Ectodermal cell (in vitro differentiated cells): ENCODE results near the gene POC1A.

Experiments used
- H3K27ac ChIP-seq: 2 replicates; pipeline ENCODE4 v1.7.0; 2013; ENCODE audit warnings: mild to moderate bottlenecking, low read depth, low read length; ENCODE audit not compliant: insufficient read depth, poor library complexity, severe bottlenecking
- H3K27me3 ChIP-seq: 2 replicates; pipeline ENCODE4 v1.7.0; 2013; ENCODE audit warnings: mild to moderate bottlenecking, low read length; ENCODE audit not compliant: insufficient read depth, control insufficient read depth, poor library complexity, severe bottlenecking
- H3K36me3 ChIP-seq: one replicate; pipeline ENCODE4 v1.7.0; 2013; ENCODE audit warnings: low read length; ENCODE audit not compliant: control insufficient read depth, insufficient read depth
- H3K4me1 ChIP-seq: one replicate; pipeline ENCODE4 v1.7.0; 2013; ENCODE audit warnings: low read length; ENCODE audit not compliant: control insufficient read depth, insufficient read depth
- H3K4me3 ChIP-seq: 2 replicates; pipeline ENCODE4 v1.7.0; 2013; ENCODE audit warnings: low read depth, low read length, control low read depth; ENCODE audit not compliant: insufficient read depth
- H3K9me3 ChIP-seq: 2 replicates; pipeline ENCODE4 v1.7.0; 2013; ENCODE audit warnings: mild to moderate bottlenecking, low read length, moderate library complexity; ENCODE audit not compliant: control insufficient read depth
- WGBS, 2 experiments: methylation state at CpG; one replicate each; pipeline ENCODE4 v1.1.7; 2013; ENCODE audit warnings: missing lambda C conversion rate in 2 of 2; 5-methylcytosine and 5-hydroxymethylcytosine counted together

The POC1A gene

GRCh38 chr3:52195823-52196331 is 41.7 kb upstream of the POC1A start:
- Histone ChIP-seq H3K27ac (no peak overlapping the region), H3K36me3 (no peaks in the 10 kb centered on the region), H3K27me3 (no peaks in the 10 kb centered on the region), H3K9me3 (no peaks in the 10 kb centered on the region), H3K4me3 (no peak overlapping the region), H3K4me1 (peaks cover 17% of the 10 kb centered on the region)
- WGBS, 2 experiments = 90 to 93% methylated on average over 10 of the region's 10 CpGs

GRCh38 chr3:52195291-52195597 is 41.0 kb upstream of the POC1A start:
- Histone ChIP-seq H3K9me3 (no peaks in the 10 kb centered on the region), H3K27me3 (no peaks in the 10 kb centered on the region), H3K36me3 (no peaks in the 10 kb centered on the region), H3K4me1 (peaks cover 21% of the 10 kb centered on the region), H3K4me3 (no peak overlapping the region), H3K27ac (no peak overlapping the region)
- 87 to 93% methylated on average over 3 of the region's 3 CpGs for WGBS, 2 experiments

DNA sequence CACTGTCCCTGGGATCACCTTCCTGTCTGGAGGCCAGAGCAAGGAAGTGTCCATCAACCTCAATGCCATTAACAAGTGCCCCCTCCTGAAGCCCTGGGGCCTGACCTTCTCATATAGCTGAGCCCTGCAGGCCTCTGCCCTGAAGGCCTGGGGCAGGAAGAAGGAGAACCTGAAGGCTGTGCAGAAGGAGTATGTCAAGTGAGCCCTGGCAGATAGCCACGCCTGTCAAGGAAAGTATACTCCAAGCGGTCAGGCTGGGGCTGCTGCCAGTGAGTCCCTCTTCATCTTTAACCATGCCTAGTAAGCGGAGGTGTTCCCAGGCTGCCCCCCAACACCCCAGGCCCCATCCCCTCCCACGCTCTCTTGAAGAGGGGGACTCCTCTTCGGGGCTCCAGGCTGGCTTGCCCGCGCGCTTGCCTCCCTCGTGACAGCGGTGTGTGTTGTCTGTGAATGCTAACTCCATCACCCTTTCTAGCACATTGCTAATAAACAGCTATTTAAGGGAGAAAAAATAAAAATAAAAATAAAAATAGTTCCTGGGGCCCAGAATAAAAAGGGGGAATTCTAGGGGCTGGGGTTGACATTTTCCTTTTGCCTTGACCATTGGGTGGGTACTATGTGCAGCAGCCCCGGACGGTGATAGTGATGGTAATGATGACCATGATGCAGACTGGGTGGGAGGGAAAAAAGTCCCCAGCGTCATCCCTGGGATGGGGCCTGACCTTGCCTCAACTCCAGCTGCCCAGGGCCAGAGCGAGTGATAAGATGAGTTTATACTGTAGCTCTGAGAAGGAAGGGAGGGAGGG is 40.5 kb upstream of the POC1A start:
- Histone ChIP-seq H3K4me3 (no peak overlapping the region), H3K9me3 (no peaks in the 10 kb centered on the region), H3K4me1 (peaks cover 21% of the 10 kb centered on the region), H3K27me3 (no peaks in the 10 kb centered on the region), H3K27ac (no peak overlapping the region), H3K36me3 (no peaks in the 10 kb centered on the region)
- WGBS, 2 experiments = 88 to 91% methylated on average over 14 of the region's 14 CpGs

DNA sequence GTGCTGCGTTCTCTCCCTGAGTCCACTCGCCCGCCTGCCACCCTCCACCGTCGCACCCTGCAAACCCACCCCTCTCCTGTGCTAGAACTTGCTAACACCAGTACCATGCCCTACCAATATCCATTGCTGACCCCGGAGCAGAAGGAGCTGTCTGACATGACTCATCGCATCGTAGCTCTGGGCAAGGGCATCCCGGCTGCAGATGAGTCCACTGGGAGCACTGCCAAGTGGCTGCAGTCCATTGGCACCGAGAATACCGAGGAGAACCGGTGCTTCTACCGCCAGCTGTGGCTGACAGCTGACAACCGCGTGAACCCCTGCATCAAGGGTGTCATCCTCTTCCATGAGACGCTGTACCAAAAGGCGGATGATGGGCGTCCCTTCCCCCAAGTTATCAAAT is 38.8 kb upstream of the POC1A start:
- Histone ChIP-seq H3K4me3 (no peak overlapping the region), H3K4me1 (peaks cover 13% of the 10 kb centered on the region), H3K27me3 (no peaks in the 10 kb centered on the region), H3K9me3 (no peaks in the 10 kb centered on the region), H3K27ac (no peak overlapping the region), H3K36me3 (no peaks in the 10 kb centered on the region)
- WGBS, 2 experiments = 93% methylated on average over 18 of the region's 18 CpGs

GRCh38 chr3:52191663-52192062 is 37.4 kb upstream of the POC1A start:
- Histone ChIP-seq H3K36me3 (no peaks in the 10 kb centered on the region), H3K27me3 (no peaks in the 10 kb centered on the region), H3K4me1 (peaks cover 5% of the 10 kb centered on the region), H3K9me3 (no peaks in the 10 kb centered on the region), H3K4me3 (no peak overlapping the region), H3K27ac (no peak overlapping the region)
- 90 to 94% methylated on average over 4 of the region's 4 CpGs for WGBS, 2 experiments

GRCh38 chr3:52190294-52191074 is 36.3 kb upstream of the POC1A start:
- WGBS, 2 experiments = 88 to 90% methylated on average over 8 to 9 of the region's 9 CpGs
- Histone ChIP-seq H3K9me3 (no peaks in the 10 kb centered on the region), H3K27ac (no peak overlapping the region), H3K27me3 (no peaks in the 10 kb centered on the region), H3K4me3 (no peak overlapping the region), H3K4me1 (peaks cover 5% of the 10 kb centered on the region), H3K36me3 (no peaks in the 10 kb centered on the region)

- H3K36me3 ChIP-seq = no peaks in the 10 kb centered on the region
- H3K27ac ChIP-seq = no peak overlapping the region
- no peaks in the 10 kb centered on the region for H3K9me3 ChIP-seq
- no peaks in the 10 kb centered on the region for H3K27me3 ChIP-seq
- H3K4me3 ChIP-seq = no peak overlapping the region
- peaks cover 5% of the 10 kb centered on the region for H3K4me1 ChIP-seq
- WGBS, 2 experiments = 77 to 94% methylated on average over 1 of the region's 1 CpG
Observed at GRCh38 chr3:52188556-52188955, 34.3 kb upstream of the POC1A start.

DNA sequence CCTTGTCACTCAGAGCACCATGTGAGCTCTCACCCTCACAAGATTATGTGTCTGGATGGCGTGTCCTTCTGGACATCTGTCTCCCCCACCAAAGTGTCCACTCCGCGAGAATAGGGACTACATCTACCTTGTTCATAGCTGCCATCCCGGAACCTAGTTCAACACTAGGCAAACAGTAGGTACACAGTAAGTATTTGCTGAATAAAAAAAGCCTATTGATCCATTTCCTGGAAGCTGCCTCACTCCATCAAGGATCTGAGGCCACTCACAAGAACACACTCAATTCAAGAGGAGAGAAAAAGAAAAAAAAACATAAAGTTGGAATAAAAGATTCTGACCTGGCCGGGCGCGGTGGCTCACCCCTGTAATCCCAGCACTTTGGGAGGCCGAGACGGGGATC is 32.5 kb upstream of the POC1A start:
- Histone ChIP-seq H3K36me3 (no peaks in the 10 kb centered on the region), H3K4me3 (no peak overlapping the region), H3K9me3 (no peaks in the 10 kb centered on the region), H3K27ac (no peak overlapping the region), H3K27me3 (no peaks in the 10 kb centered on the region), H3K4me1 (peaks cover 5% of the 10 kb centered on the region)
- WGBS, 2 experiments = 91 to 96% methylated on average over 9 of the region's 9 CpGs

DNA sequence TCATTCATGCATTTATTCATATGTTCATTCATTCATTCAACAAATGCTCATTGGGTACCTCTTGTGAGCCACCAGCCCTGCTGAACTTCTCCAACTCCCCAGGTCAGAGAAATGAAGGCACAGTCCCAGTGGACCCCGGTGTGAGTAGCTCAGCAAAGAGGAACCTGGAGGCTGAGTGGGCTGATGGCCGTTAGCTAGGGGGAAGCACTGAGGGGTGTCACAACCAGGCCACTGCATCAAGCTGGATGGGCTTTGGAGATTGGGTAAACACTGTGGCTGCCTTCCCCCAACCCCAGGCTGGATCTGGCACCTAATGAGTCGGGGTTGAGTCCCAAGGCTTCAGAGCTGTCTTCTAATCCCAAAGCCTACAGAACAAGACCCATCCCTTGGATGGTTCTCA is 31.6 kb upstream of the POC1A start:
- no peaks in the 10 kb centered on the region for H3K36me3 ChIP-seq
- H3K27me3 ChIP-seq = no peaks in the 10 kb centered on the region
- no peak overlapping the region for H3K4me3 ChIP-seq
- no peak overlapping the region for H3K27ac ChIP-seq
- peaks cover 4% of the 10 kb centered on the region for H3K4me1 ChIP-seq
- 90 to 92% methylated on average over 3 of the region's 3 CpGs for WGBS, 2 experiments
- no peaks in the 10 kb centered on the region for H3K9me3 ChIP-seq

GRCh38 chr3:52185311-52185710 is 31.1 kb upstream of the POC1A start:
- no peaks in the 10 kb centered on the region for H3K27me3 ChIP-seq
- no peaks in the 10 kb centered on the region for H3K4me1 ChIP-seq
- no peaks in the 10 kb centered on the region for H3K36me3 ChIP-seq
- no peak overlapping the region for H3K4me3 ChIP-seq
- no peaks in the 10 kb centered on the region for H3K9me3 ChIP-seq
- H3K27ac ChIP-seq = no peak overlapping the region
- 94 to 96% methylated on average over 6 of the region's 6 CpGs for WGBS, 2 experiments
